ENCODE results near the gene CDH4.

Gene CDH4

GRCh38 chr20:61536671-61537070 is 284.6 kb downstream of the CDH4 start:
- no peak for DNase-seq (ENCODE audit: low read depth)

GRCh38 chr20:61537239-61538182 is 285.4 kb downstream of the CDH4 start:
- no peak for DNase-seq (ENCODE audit: low read depth)

GRCh38 chr20:61538183-61538942 is 286.3 kb downstream of the CDH4 start:
- DNase-seq (ENCODE audit: low read depth) = no peak

GRCh38 chr20:61538943-61539265 is 286.8 kb downstream of the CDH4 start:
- DNase-seq (ENCODE audit: low read depth) = no peak

- no peak for DNase-seq (ENCODE audit: low read depth)
These were observed 287.8 kb downstream of the CDH4 start for GRCh38 chr20:61539706-61540360.

GRCh38 chr20:61541537-61541936 is 289.5 kb downstream of the CDH4 start:
- no peak for DNase-seq (ENCODE audit: low read depth)

- DNase-seq (ENCODE audit: low read depth) = no peak
These were observed 291.0 kb downstream of the CDH4 start for GRCh38 chr20:61543086-61543485.

GRCh38 chr20:61543931-61544745 is 292.1 kb downstream of the CDH4 start:
- no peak for DNase-seq (ENCODE audit: low read depth)

- no peak for DNase-seq (ENCODE audit: low read depth)
These were observed 293.1 kb downstream of the CDH4 start for GRCh38 chr20:61544910-61545889.

GRCh38 chr20:61546641-61547040 is 294.6 kb downstream of the CDH4 start:
- DNase-seq (ENCODE audit: low read depth) = no peak

GRCh38 chr20:61548069-61548468 is 296.0 kb downstream of the CDH4 start:
- no peak for DNase-seq (ENCODE audit: low read depth)

GRCh38 chr20:61549865-61550264 is 297.8 kb downstream of the CDH4 start:
- DNase-seq (ENCODE audit: low read depth) = no peak

- no peak for DNase-seq (ENCODE audit: low read depth)
These were observed 299.3 kb downstream of the CDH4 start for GRCh38 chr20:61551401-61551800.

GRCh38 chr20:61554617-61555016 is 302.6 kb downstream of the CDH4 start:
- DNase-seq (ENCODE audit: low read depth) = no peak

- no peak for DNase-seq (ENCODE audit: low read depth)
These were observed 303.5 kb downstream of the CDH4 start for GRCh38 chr20:61555566-61555965.

- peak; percentile 50 for DNase-seq (ENCODE audit: low read depth)
These were observed 304.1 kb downstream of the CDH4 start for GRCh38 chr20:61556111-61556510.

GRCh38 chr20:61556673-61557072 is 304.6 kb downstream of the CDH4 start:
- DNase-seq (ENCODE audit: low read depth) = no peak

- DNase-seq (ENCODE audit: low read depth) = no peak
These were observed 305.6 kb downstream of the CDH4 start for GRCh38 chr20:61557621-61558020.

- no peak for DNase-seq (ENCODE audit: low read depth)
These were observed 306.7 kb downstream of the CDH4 start for GRCh38 chr20:61558726-61559125.

- DNase-seq (ENCODE audit: low read depth) = no peak
These were observed 307.8 kb downstream of the CDH4 start for GRCh38 chr20:61559706-61560315.

All from fibroblast of the conjunctiva (primary cell).